Endothelial cell of umbilical vein (primary cell): Measurements from ENCODE around the gene EPAS1. TPM values are rescaled to one million over a fixed set of nuclear protein-coding genes. Genes with fewer than 3 reads are reported as not detected.

Source experiments
- BruUV-seq: library from RNA; stranded (reverse); fragments of 400-500 nt; replicated peaks from 2 replicates; lab custom pipeline; 2021; lab: Mats Ljungman, UMichigan
- CTCF ChIA-PET: fragments of 300-600, 350-600 bp; sonication (Branson Sonifier 250); formaldehyde crosslinking; loops from one replicate; lab custom pipeline; 2021; ENCODE audit warnings: antibody characterized with exemption, inconsistent platforms; lab: Charles Lee
- POLR2A ChIA-PET: fragments of 300-600, 350-600 bp; sonication (Branson Sonifier 250); formaldehyde crosslinking; loops from one replicate; lab custom pipeline; 2021; ENCODE audit warnings: antibody characterized with exemption, inconsistent platforms; lab: Charles Lee
- DNase-seq: peaks from one replicate; pipeline ENCODE4 v3.0.0-alpha.2; 2011; ENCODE audit warnings: low read depth, low spot score
- FAIRE-seq: peaks from 2 replicates; lab custom pipeline; 2011; peaks lifted over from hg19 to GRCh38; lab: Jason Lieb, UNC
- H2AFZ ChIP-seq: 2 replicates; pipeline ENCODE4 v1.6.0; 2012; ENCODE audit warnings: low read depth, low read length, control low read depth, inconsistent platforms
- H3K27ac ChIP-seq: 2 replicates; pipeline ENCODE4 v1.5.1; 2011; ENCODE audit warnings: low read depth, mild to moderate bottlenecking, control low read depth, low read length, moderate library complexity; ENCODE audit not compliant: insufficient read depth
- H3K27me3 ChIP-seq, 2 experiments: 2 replicates each; pipeline versions ENCODE4 v1.6.0 to v1.6.1; 2011; ENCODE audit warnings: low read length in 2 of 2, mixed read lengths in 1 of 2; ENCODE audit not compliant: control insufficient read depth in 2 of 2, insufficient read depth in 2 of 2
- H3K36me3 ChIP-seq, 2 experiments: 2 replicates in 1 of 2; 3 replicates in 1 of 2; pipeline ENCODE4 v1.5.1; 2011; ENCODE audit warnings: low read length in 2 of 2, mild to moderate bottlenecking in 1 of 2, moderate library complexity in 1 of 2; ENCODE audit not compliant: control insufficient read depth in 2 of 2, insufficient read depth in 2 of 2; ENCODE audit errors: extremely low read depth in 1 of 2
- H3K4me1 ChIP-seq: 3 replicates; pipeline ENCODE4 v1.5.1; 2011; ENCODE audit warnings: mild to moderate bottlenecking, low read length; ENCODE audit not compliant: control insufficient read depth, insufficient read depth; ENCODE audit errors: extremely low read depth
- H3K4me2 ChIP-seq: 2 replicates; pipeline ENCODE4 v1.6.1; 2011; ENCODE audit warnings: low read length, control low read depth, mixed read lengths; ENCODE audit not compliant: insufficient read depth
- H3K4me3 ChIP-seq, 3 experiments: fragments of 200-600 bp in 1 of 3; sonication (generic), shearing (Covaris generic) in 1 of 3; replicated peaks in 1 of 3; 2 replicates each; pipeline ENCODE4 v1.5.1; 2011 to 2016; ENCODE audit warnings: control low read depth in 3 of 3, low read length in 3 of 3, mild to moderate bottlenecking in 2 of 3, inconsistent platforms in 1 of 3, low read depth in 1 of 3, moderate library complexity in 1 of 3; ENCODE audit not compliant: insufficient read depth in 1 of 3
- H3K79me2 ChIP-seq: 2 replicates; pipeline ENCODE4 v1.6.0; 2012; ENCODE audit warnings: low read length, inconsistent platforms; ENCODE audit not compliant: control insufficient read depth, insufficient read depth
- H3K9ac ChIP-seq: replicated peaks from 2 replicates; pipeline ENCODE3; 2011; ENCODE audit warnings: low read length, control low read depth; ENCODE audit not compliant: insufficient read depth; ENCODE audit errors: extremely low read depth
- H3K9me1 ChIP-seq: replicated peaks from 3 replicates; pipeline ENCODE4 v1.6.0; 2011; ENCODE audit warnings: mild to moderate bottlenecking, low read length; ENCODE audit not compliant: control insufficient read depth, insufficient read depth; ENCODE audit errors: extremely low read depth
- H3K9me3 ChIP-seq: replicated peaks from 2 replicates; pipeline ENCODE4 v1.5.1; 2012; ENCODE audit warnings: low read length, inconsistent platforms; ENCODE audit not compliant: control insufficient read depth, insufficient read depth
- H4K20me1 ChIP-seq: replicated peaks from 2 replicates; pipeline ENCODE3; 2011; ENCODE audit warnings: mild to moderate bottlenecking, low read length; ENCODE audit not compliant: control insufficient read depth, insufficient read depth; ENCODE audit errors: extremely low read depth
- CTCF ChIP-seq, 2 donors: IDR thresholded peaks; 1 replicate in 1 of 2; 2 replicates in 1 of 2; pipeline ENCODE4 v1.5.1; 2011; ENCODE audit warnings: low read length in 2 of 2, mild to moderate bottlenecking in 2 of 2, moderate library complexity in 2 of 2, control low read depth in 1 of 2, inconsistent platforms in 1 of 2, low read depth in 1 of 2; ENCODE audit not compliant: insufficient read depth in 1 of 2; ENCODE audit errors: extremely low read depth in 1 of 2
- EZH2 ChIP-seq: IDR thresholded peaks from 2 replicates; pipeline ENCODE4 v1.6.1; 2012; ENCODE audit warnings: borderline replicate concordance, low read depth, mild to moderate bottlenecking, moderate library complexity, low read length, inconsistent platforms; ENCODE audit not compliant: severe bottlenecking
- FOS ChIP-seq: IDR thresholded peaks from 2 replicates; pipeline ENCODE4 v1.6.1; 2011; ENCODE audit warnings: mild to moderate bottlenecking, low read length, moderate library complexity, borderline replicate concordance; ENCODE audit not compliant: insufficient read depth
- GATA2 ChIP-seq: IDR thresholded peaks from 2 replicates; pipeline ENCODE4 v1.7.0; 2011; ENCODE audit warnings: low read depth, mild to moderate bottlenecking, moderate library complexity, mixed read lengths, low read length; ENCODE audit not compliant: insufficient read length, insufficient read depth
- JUN ChIP-seq: IDR thresholded peaks from 2 replicates; pipeline ENCODE4 v1.6.1; 2011; ENCODE audit warnings: borderline replicate concordance, low read depth; ENCODE audit not compliant: insufficient read length, insufficient read depth
- MAX ChIP-seq: IDR thresholded peaks from 2 replicates; pipeline ENCODE4 v1.6.1; 2011; ENCODE audit not compliant: insufficient read depth, insufficient read length
- MYC ChIP-seq: IDR thresholded peaks from one replicate; pipeline ENCODE4 v1.6.1; 2011; ENCODE audit warnings: mild to moderate bottlenecking, low read depth, low read length
- POLR2A ChIP-seq: IDR thresholded peaks from 2 replicates; pipeline ENCODE4 v1.6.1; 2012; ENCODE audit warnings: low read depth, mild to moderate bottlenecking, control low read depth, low read length
- POLR2AphosphoS5 ChIP-seq: IDR thresholded peaks from 2 replicates; pipeline ENCODE4 v1.6.1; 2012; ENCODE audit warnings: low read depth, mild to moderate bottlenecking, control low read depth, low read length, moderate library complexity; ENCODE audit not compliant: insufficient read depth
- dilution Hi-C: fragments of 300-500 bp; cut with MboI; formaldehyde crosslinking; loops from one replicate; pipeline ENCODE4 v1.15.0; 2019; ENCODE audit warnings: low sequenced_read_pairs; ENCODE audit not compliant: extremely low pct_ligation_motif_present
- intact Hi-C: fragments of 100-400 bp; cut with micrococcal nuclease; formaldehyde crosslinking; loops from one replicate; pipeline ENCODE4 v1.10.0; 2022
- polyA plus RNA-seq, 4 experiments: library from polyadenylated mRNA; depleted of rRNA in 3 of 4; stranded (reverse) in 3 of 4; unstranded in 1 of 4; fragments of >200 nt; gene quantifications; 2 replicates each; pipeline versions ENCODE4 v1.2.1 to v1.2.3, GENCODE V29; 2011 to 2012; ENCODE audit warnings: missing spikeins in 1 of 4
- total RNA-seq: library from RNA; stranded (reverse); gene quantifications from 2 replicates; pipeline ENCODE4 v1.2.3, GENCODE V29; 2021

The EPAS1 gene
- total and polyA plus RNA-seq, 2 donors (not counting 3 experiments of a cell fraction or from before 2014, with no cell fraction given) = 229 to 374 TPM

GRCh38 chr2:46311651-46312223 is 14.5 kb downstream of the EPAS1 start:
- H4K20me1 ChIP-seq = no peaks in the 10 kb centered on the region
- intact Hi-C loops (no loop called here), dilution Hi-C loops (no loop called here)
- H3K4me3 ChIP-seq = no peak overlapping the region
- ChIA-PET CTCF (interaction anchor here (1.2 to 1.4 kb wide), 2 partner anchors 15 to 248 kb away, joined by 3 to 4 read pairs; partner anchors contain the start of gene EPAS1), POLR2A (no interaction called here)
- no peak overlapping the region for H3K4me2 ChIP-seq
- H3K4me1 ChIP-seq = peaks cover 62% of the 10 kb centered on the region
- H3K9me3 ChIP-seq = no peaks in the 10 kb centered on the region
- H3K36me3 ChIP-seq = no peaks in the 10 kb centered on the region
- H2AFZ ChIP-seq = no peak overlapping the region
- H3K9me1 ChIP-seq = no peaks in the 10 kb centered on the region
- no TSS peak for BruUV-seq
- no peak overlapping the region for H3K9ac ChIP-seq
- H3K27me3 ChIP-seq = no peaks in the 10 kb centered on the region
- H3K79me2 ChIP-seq = peaks cover 73% of the 10 kb centered on the region
- no peak for DNase-seq
- H3K27ac ChIP-seq = no peak overlapping the region
- no peak for FAIRE-seq
- TF ChIP-seq POLR2A (no peak), JUN (no peak), POLR2AphosphoS5 (no peak), CTCF (IDR thresholded peaks at IDR 0.05; ENCODE audit: extremely low read depth in 1 of 2, insufficient read depth in 1 of 2, low read depth in 1 of 2, low read length in 2 of 2) (no peak), FOS (no peak), MAX (no peak), MYC (no peak), EZH2 (no peak), GATA2 (no peak)
